Measurements from ENCODE around the gene ZFX. TPM values are rescaled to one million over a fixed set of nuclear protein-coding genes. Genes with fewer than 3 reads are reported as not detected.
"Not testable (repeated sequence)": the region's sequence is repeated elsewhere in the genome, so short reads cannot be mapped to it uniquely, and the experiment has no call there.

The ZFX gene
- polyA plus RNA-seq, 3 donors from 2014 or later: 27.6 to 46.7 (median 38.6) TPM

DNA sequence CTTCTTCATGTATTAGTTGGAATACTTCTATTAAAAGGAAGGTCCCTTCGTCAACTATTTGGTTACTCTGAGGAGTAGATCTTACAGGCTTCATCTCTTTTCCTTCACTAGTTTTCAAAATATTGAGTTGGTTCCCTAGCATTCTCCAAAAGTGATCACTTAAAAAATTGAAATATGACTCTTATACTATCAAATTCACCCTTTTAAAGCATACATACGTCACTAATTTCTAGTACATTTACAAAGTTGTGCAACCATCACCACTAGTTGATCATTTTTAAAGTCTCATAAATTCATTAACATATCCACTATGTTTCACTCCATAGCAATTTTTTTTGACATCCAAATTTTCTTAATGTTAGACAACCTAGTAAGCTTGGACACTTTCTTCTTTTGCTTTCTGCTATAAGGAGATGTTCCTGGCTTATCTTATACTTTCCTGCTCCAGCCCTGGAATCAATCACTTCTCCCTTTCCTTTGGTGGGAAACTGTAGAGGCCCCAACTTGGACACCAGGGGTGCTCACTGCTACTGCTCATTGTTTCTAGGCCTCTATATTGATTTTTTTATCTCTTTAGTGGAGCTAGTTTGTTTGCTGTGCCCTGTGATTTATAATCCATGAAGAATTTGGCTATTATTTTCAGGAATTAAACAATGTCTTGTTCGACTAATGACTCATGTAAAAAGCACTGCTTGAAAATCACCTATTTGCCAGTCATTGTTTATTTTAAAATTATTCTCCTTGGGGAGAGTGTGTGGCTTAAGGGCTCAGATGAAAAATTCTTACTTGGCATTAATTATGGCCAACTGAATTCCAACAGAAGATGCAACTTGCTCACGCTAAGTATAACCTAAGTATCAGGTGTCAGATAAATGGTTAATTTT lies 4.0 kb upstream of the ZFX start:
- Mint-ChIP-seq H3K4me3 (no peak overlapping the region), H3K9me3 (no peaks in the 10 kb centered on the region), H3K4me1 (peaks cover 23 to 29% of the 10 kb centered on the region in 2 donors), H3K36me3 (no peaks in the 10 kb centered on the region), H3K27ac (peak overlapping the region in 2 of 6 donors; percentile 35 to 40), H3K27me3 (ENCODE audit: low read depth in 3 of 3) (peaks cover under 1 to 10% (median 3%) of the 10 kb centered on the region in 3 donors)
- DNase-seq: no peak

DNA sequence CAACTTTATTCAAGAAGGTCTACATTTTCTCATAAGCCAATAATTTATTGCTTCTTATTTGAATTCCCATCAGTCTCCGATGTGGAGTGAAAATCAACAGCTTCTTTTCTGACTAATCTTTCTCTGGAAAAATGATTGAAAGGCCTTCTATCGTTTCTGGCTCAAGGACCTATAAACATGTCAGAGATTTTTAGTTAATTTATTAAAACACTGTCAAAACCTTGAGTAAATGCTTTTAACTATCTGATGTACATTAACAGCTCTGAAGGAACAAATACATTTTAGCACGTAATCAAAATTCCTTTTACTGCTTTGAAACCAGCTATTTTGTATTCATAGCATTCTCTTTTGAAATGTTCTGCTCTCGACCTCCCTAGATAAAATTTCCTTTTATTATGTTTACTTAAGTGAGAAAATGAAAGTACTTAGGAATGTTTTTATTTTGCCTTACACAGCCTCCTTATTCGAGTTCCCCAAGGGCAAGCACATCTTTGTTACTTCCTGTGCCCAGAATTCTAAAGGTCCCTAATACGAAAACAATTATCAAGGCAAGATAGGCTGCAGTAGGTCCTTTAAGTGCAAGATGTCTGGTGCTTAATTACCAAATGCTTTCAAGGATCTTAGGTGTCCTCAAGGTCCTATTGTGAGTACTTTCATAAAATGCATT lies 3.1 kb upstream of the ZFX start:
- no peak for DNase-seq
- peaks cover 3 to 14% (median 5%) of the 10 kb centered on the region in 3 donors for H3K27me3 Mint-ChIP-seq (ENCODE audit: low read depth in 3 of 3)
- H3K27ac Mint-ChIP-seq: peak overlapping the region; percentile 68 to 84 (median 82)
- peaks cover 32 to 38% of the 10 kb centered on the region in 2 donors for H3K4me1 Mint-ChIP-seq
- no peaks in the 10 kb centered on the region for H3K9me3 Mint-ChIP-seq
- H3K4me3 Mint-ChIP-seq: peak overlapping the region; percentile 20 to 75 (median 63)
- no peaks in the 10 kb centered on the region for H3K36me3 Mint-ChIP-seq

- no peaks in the 10 kb centered on the region for H3K9me3 Mint-ChIP-seq
- H3K4me1 Mint-ChIP-seq: peaks cover 39 to 46% of the 10 kb centered on the region in 2 donors
- H3K27ac Mint-ChIP-seq: peak overlapping the region; percentile 43 to 87 (median 72)
- peaks cover 3 to 14% (median 5%) of the 10 kb centered on the region in 3 donors for H3K27me3 Mint-ChIP-seq (ENCODE audit: low read depth in 3 of 3)
- peak overlapping the region in 3 of 5 donors; percentile 44 to 57 (median 52) for H3K4me3 Mint-ChIP-seq
- no peak for DNase-seq
- H3K36me3 Mint-ChIP-seq: no peaks in the 10 kb centered on the region
Observed at GRCh38 chrX:24147165-24147564, 2.4 kb upstream of the ZFX start.

GRCh38 chrX:24148121-24148520 lies 1.4 kb upstream of the ZFX start:
- peak overlapping the region; percentile 74 to 92 (median 89) for H3K4me3 Mint-ChIP-seq
- DNase-seq: no peak
- H3K27me3 Mint-ChIP-seq (ENCODE audit: low read depth in 3 of 3): peaks cover 3 to 14% (median 5%) of the 10 kb centered on the region in 3 donors
- no peaks in the 10 kb centered on the region for H3K36me3 Mint-ChIP-seq
- H3K4me1 Mint-ChIP-seq: peaks cover 49 to 55% of the 10 kb centered on the region in 2 donors
- no peaks in the 10 kb centered on the region for H3K9me3 Mint-ChIP-seq
- peak overlapping the region; percentile 88 to 98 (median 96) for H3K27ac Mint-ChIP-seq

GRCh38 chrX:24148535-24149350 lies 786 bp upstream of the ZFX start:
- no peaks in the 10 kb centered on the region for H3K9me3 Mint-ChIP-seq
- peak overlapping the region; percentile 88 to 98 (median 96) for H3K27ac Mint-ChIP-seq
- peaks cover 55 to 61% of the 10 kb centered on the region in 2 donors for H3K4me1 Mint-ChIP-seq
- H3K36me3 Mint-ChIP-seq: no peaks in the 10 kb centered on the region
- H3K4me3 Mint-ChIP-seq: peak overlapping the region; percentile 74 to 92 (median 89)
- DNase-seq: no peak
- H3K27me3 Mint-ChIP-seq (ENCODE audit: low read depth in 3 of 3): peaks cover 3 to 14% (median 5%) of the 10 kb centered on the region in 3 donors

GRCh38 chrX:24150051-24150790 lies 692 bp downstream of the ZFX start:
- Mint-ChIP-seq H3K4me3 (peak overlapping the region; percentile 86 to 96 (median 88)), H3K27me3 (ENCODE audit: low read depth in 3 of 3) (peaks cover 3 to 14% (median 5%) of the 10 kb centered on the region in 3 donors), H3K27ac (peak overlapping the region; percentile 78 to 98 (median 95)), H3K36me3 (no peaks in the 10 kb centered on the region), H3K4me1 (peaks cover 65 to 76% of the 10 kb centered on the region in 2 donors), H3K9me3 (no peaks in the 10 kb centered on the region)
- peak; percentile 91 to 93 (median 92) for DNase-seq

DNA sequence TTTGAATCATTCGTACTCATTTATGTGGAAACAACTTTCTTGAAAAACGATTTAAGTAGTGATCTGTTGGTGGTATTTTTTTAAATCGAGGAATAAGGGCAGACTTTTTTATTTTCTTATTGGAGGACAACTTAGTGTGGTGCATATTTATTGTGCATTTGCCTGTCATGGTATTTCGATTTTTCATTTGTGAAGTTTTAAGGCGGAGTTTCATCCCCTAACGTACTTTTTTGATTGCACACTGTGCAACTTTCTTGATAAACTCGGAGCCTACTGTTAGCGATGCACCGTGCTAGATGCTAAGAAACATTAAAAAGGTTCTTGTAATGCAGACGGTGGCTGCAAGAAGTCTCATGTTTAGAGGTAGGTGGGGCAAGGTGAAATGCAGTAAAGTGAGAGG lies 1.4 kb downstream of the ZFX start:
- Mint-ChIP-seq H3K36me3 (no peaks in the 10 kb centered on the region), H3K4me1 (peaks cover 69 to 83% of the 10 kb centered on the region in 2 donors), H3K4me3 (peak overlapping the region; percentile 86 to 96 (median 88))

GRCh38 chrX:24151513-24151912 lies 2.0 kb downstream of the ZFX start:
- peaks cover 3 to 14% (median 5%) of the 10 kb centered on the region in 3 donors for H3K27me3 Mint-ChIP-seq (ENCODE audit: low read depth in 3 of 3)
- peaks cover 73 to 86% of the 10 kb centered on the region in 2 donors for H3K4me1 Mint-ChIP-seq
- no peaks in the 10 kb centered on the region for H3K36me3 Mint-ChIP-seq
- H3K4me3 Mint-ChIP-seq: peak overlapping the region; percentile 86 to 96 (median 88)
- no peak for DNase-seq
- peak overlapping the region; percentile 78 to 98 (median 95) for H3K27ac Mint-ChIP-seq
- no peaks in the 10 kb centered on the region for H3K9me3 Mint-ChIP-seq

More for the DNA sequence above, 1.4 kb downstream of the ZFX start:
- peak overlapping the region; percentile 78 to 98 (median 95) for H3K27ac Mint-ChIP-seq
- peaks cover 3 to 14% (median 5%) of the 10 kb centered on the region in 3 donors for H3K27me3 Mint-ChIP-seq (ENCODE audit: low read depth in 3 of 3)
- H3K9me3 Mint-ChIP-seq: no peaks in the 10 kb centered on the region
- DNase-seq: no peak

DNA sequence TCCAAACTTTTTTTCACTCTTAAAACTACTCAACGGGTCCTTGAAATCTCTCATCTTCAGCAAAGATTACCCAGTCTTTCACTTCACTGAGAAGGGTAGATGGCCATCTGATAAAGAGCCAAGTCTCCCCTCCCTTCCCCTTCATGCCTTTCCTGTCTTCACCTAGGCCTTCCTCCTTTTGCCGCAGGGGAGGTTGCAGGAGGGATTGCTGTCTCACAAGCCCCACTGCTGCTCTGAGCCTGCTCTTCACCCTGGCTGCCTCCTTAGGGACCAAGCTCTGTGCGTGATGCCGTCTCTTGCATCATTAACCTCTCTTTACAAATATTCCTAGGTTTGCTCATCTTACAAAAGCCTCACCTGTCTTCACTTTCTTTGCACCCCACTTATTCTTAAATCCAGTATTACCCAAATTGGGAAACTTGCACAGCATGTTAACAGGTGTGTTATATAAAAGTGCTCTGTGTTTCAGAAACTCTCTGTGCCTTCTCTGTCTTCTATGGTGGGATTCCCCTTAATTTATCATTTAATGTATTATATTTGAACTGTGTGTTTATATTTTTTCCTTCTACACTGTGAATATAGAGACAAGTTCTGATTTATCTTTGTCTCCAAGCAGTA lies 3.8 kb downstream of the ZFX start:
- Mint-ChIP-seq H3K4me3 (peak overlapping the region; percentile 86 to 96 (median 88)), H3K36me3 (peaks cover 0 to 3% (median 0%) of the 10 kb centered on the region in 3 donors), H3K9me3 (no peaks in the 10 kb centered on the region), H3K27me3 (ENCODE audit: low read depth in 3 of 3) (peaks cover 3 to 14% (median 5%) of the 10 kb centered on the region in 3 donors), H3K27ac (peak overlapping the region; percentile 78 to 98 (median 92)), H3K4me1 (peaks cover 77 to 88% of the 10 kb centered on the region in 2 donors)
- DNase-seq: no peak

DNA sequence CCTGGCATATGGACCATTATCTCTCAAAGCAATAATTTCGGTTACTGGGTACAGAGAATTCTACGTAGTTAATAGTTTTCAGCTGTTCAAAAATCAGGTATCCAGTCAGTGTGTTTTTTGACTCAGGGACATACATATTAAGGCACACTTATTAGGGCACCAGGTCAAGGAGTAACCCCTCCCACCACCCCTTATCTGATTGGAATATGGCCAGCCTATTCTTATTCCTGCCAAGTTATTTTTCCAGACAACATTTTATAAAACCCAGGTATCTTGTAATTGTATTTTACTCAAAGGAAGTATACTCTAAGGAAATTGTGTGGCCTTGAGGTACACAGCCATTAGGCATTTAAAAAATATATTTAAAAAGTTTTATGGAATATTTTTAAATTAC lies 4.3 kb downstream of the ZFX start:
- no peaks in the 10 kb centered on the region for H3K9me3 Mint-ChIP-seq
- peaks cover 73 to 88% of the 10 kb centered on the region in 2 donors for H3K4me1 Mint-ChIP-seq
- DNase-seq: no peak
- H3K27me3 Mint-ChIP-seq (ENCODE audit: low read depth in 3 of 3): peaks cover 2 to 9% (median 5%) of the 10 kb centered on the region in 3 donors
- H3K36me3 Mint-ChIP-seq: peaks cover 0 to 3% (median 0%) of the 10 kb centered on the region in 3 donors
- peak overlapping the region in 3 of 5 donors; percentile 86 to 96 (median 93) for H3K4me3 Mint-ChIP-seq
- peak overlapping the region; percentile 52 to 98 (median 87) for H3K27ac Mint-ChIP-seq

- DNase-seq: no peak
- H3K4me1 Mint-ChIP-seq: peaks cover 78 to 92% of the 10 kb centered on the region in 2 donors
- peak overlapping the region in 1 of 5 donors; percentile 9 for H3K4me3 Mint-ChIP-seq
- peaks cover 0 to 6% (median 5%) of the 10 kb centered on the region in 3 donors for H3K27me3 Mint-ChIP-seq (ENCODE audit: low read depth in 3 of 3)
- H3K36me3 Mint-ChIP-seq: peaks cover 0 to 3% (median 0%) of the 10 kb centered on the region in 3 donors
- H3K27ac Mint-ChIP-seq: peak overlapping the region in 2 of 6 donors; percentile 34 to 84
- H3K9me3 Mint-ChIP-seq: no peaks in the 10 kb centered on the region
Observed at GRCh38 chrX:24154490-24155034, 5.0 kb downstream of the ZFX start.

- not testable (repeated sequence) for H3K27me3 Mint-ChIP-seq (ENCODE audit: low read depth in 3 of 3); DNase-seq; H3K9me3 Mint-ChIP-seq; H3K36me3 Mint-ChIP-seq
- peaks cover 80 to 100% of the 10 kb centered on the region in 2 donors for H3K4me1 Mint-ChIP-seq
- H3K27ac Mint-ChIP-seq: peak overlapping the region in 5 of 6 donors; percentile 13 to 68 (median 48)
- H3K4me3 Mint-ChIP-seq: peak overlapping the region in 1 of 5 donors; percentile 31
Observed at GRCh38 chrX:24155747-24156146, 6.2 kb downstream of the ZFX start.
